Caco-2 (cell line): ENCODE measurements around the gene FIBIN. TPM values are rescaled to one million over a fixed set of nuclear protein-coding genes. Genes with fewer than 3 reads are reported as not detected.

Experiments
- BruUV-seq: library from RNA; stranded (reverse); fragments of 400-500 nt; replicated peaks from 2 replicates; lab custom pipeline; 2021; lab: Mats Ljungman, UMichigan
- CTCF ChIA-PET: fragments of 300-600 bp; sonication (Branson Sonifier 250); formaldehyde crosslinking; loops from one replicate; lab custom pipeline; 2022; ENCODE audit warnings: antibody characterized with exemption; lab: Charles Lee
- POLR2A ChIA-PET: fragments of 300-600 bp; sonication (Branson Sonifier 250); formaldehyde crosslinking; loops from one replicate; lab custom pipeline; 2022; ENCODE audit warnings: antibody characterized with exemption; lab: Charles Lee
- DNase-seq, 2 experiments: peaks; one replicate each; pipeline versions ENCODE4 v3.0.0 to v3.0.0-alpha.2; 2020 to 2022
- H3K27me3 ChIP-seq: replicated peaks from 2 replicates; pipeline ENCODE4 v1.6.0; 2011; ENCODE audit warnings: low read length; ENCODE audit not compliant: control insufficient read depth, insufficient read depth
- H3K36me3 ChIP-seq: 2 replicates; pipeline ENCODE4 v1.5.1; 2011; ENCODE audit warnings: low read length; ENCODE audit not compliant: control insufficient read depth, insufficient read depth
- H3K4me1 ChIP-seq: fragments of 250-450 bp; sonication (Bioruptor Pico); 2 replicates; pipeline ENCODE4 v1.5.1; 2020; ENCODE audit warnings: mild to moderate bottlenecking
- H3K4me3 ChIP-seq: 2 replicates; pipeline ENCODE4 v1.5.1; 2011; ENCODE audit warnings: low read depth, mild to moderate bottlenecking, control low read depth, low read length
- H3K9me3 ChIP-seq: fragments of 250-450 bp; sonication (Bioruptor Pico); 2 replicates; pipeline ENCODE4 v1.5.1; 2020; ENCODE audit warnings: mild to moderate bottlenecking, moderate library complexity
- H3K27ac Mint-ChIP-seq: one replicate; pipeline ENCODE4 v1.8.0; 2022; ENCODE audit warnings: mixed read lengths; ENCODE audit not compliant: unreplicated experiment
- H3K27me3 Mint-ChIP-seq: one replicate; pipeline ENCODE4 v1.8.0; 2022; ENCODE audit warnings: mixed read lengths; ENCODE audit not compliant: insufficient read depth, unreplicated experiment
- H3K36me3 Mint-ChIP-seq: one replicate; pipeline ENCODE4 v1.8.0; 2022; ENCODE audit warnings: mild to moderate bottlenecking, mixed read lengths; ENCODE audit not compliant: insufficient read depth, unreplicated experiment
- H3K4me1 Mint-ChIP-seq: one replicate; pipeline ENCODE4 v1.8.0; 2022; ENCODE audit warnings: low read depth, mixed read lengths; ENCODE audit not compliant: unreplicated experiment
- H3K4me3 Mint-ChIP-seq: one replicate; pipeline ENCODE4 v1.8.0; 2022; ENCODE audit warnings: mild to moderate bottlenecking, moderate library complexity, mixed read lengths; ENCODE audit not compliant: unreplicated experiment
- H3K9me3 Mint-ChIP-seq: one replicate; pipeline ENCODE4 v1.8.0; 2022; ENCODE audit warnings: mixed read lengths; ENCODE audit not compliant: unreplicated experiment
- CTCF ChIP-seq, 2 experiments: fragments of 200-600 bp in 1 of 2; IDR thresholded peaks; 1 replicate in 1 of 2; 2 replicates in 1 of 2; pipeline versions ENCODE4 v1.5.1 to v1.8.0; 2011 to 2022; ENCODE audit warnings: antibody characterized with exemption in 1 of 2, control low read depth in 1 of 2, inconsistent platforms in 1 of 2, low read depth in 1 of 2, low read length in 1 of 2, mild to moderate bottlenecking in 1 of 2, moderate library complexity in 1 of 2; ENCODE audit not compliant: insufficient read depth in 1 of 2, severe bottlenecking in 1 of 2, unreplicated experiment in 1 of 2
- intact Hi-C: fragments of 100-400 bp; cut with micrococcal nuclease; formaldehyde crosslinking; loops from one replicate; pipeline ENCODE4 v1.10.0; 2022; ENCODE audit not compliant: unreplicated experiment
- total RNA-seq: library from RNA; stranded (reverse); gene quantifications from 2 replicates; pipeline ENCODE4 v1.2.3, GENCODE V29; 2022

The FIBIN gene
- total RNA-seq, 1 experiment from 2014 or later, result 0.16 TPM

DNA sequence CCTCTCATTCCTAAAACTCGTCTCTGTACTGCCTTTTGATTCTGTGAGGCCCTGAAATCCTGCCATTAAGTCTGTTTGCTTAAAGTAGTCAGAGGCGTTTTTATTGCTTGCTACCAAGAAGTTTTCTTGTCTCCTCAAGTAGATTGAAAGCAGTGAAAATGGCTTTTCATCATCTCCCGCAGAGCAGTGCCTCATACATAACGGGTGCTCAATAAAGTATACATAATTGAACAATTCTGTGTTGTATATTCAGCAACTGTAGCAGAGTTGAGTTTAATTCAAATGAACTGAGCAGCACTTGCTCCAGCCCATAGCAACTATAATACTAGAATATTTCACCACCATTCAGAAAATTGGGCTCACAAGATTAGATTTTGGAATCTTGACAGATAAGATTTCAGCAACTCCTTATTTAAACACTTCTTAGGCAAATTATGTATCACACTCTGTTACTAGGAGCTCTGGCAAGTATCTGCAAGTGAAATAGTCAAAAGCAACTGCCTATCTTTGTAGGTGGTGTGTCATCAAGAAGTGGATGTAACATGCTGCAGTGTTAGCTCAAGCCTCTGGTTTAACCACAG, 20.0 kb downstream of the FIBIN start:
- Histone ChIP-seq H3K4me3 (no peak overlapping the region), H3K27me3 (no peaks in the 10 kb centered on the region), H3K9me3 (0 out of 2 replicates have a peak, but pooled peaks cover 3% of the 10 kb centered on the region), H3K36me3 (no peaks in the 10 kb centered on the region), H3K4me1 (no peaks in the 10 kb centered on the region)
- H3K9me3 Mint-ChIP-seq, result no peaks in the 10 kb centered on the region
- ChIA-PET POLR2A (no interaction called here), CTCF (no interaction called here)
- intact Hi-C loops, result no loop called here
- H3K4me1 Mint-ChIP-seq, result peaks cover 22% of the 10 kb centered on the region
- DNase-seq, result no peak
- no peak for TF ChIP-seq CTCF (IDR thresholded peaks at IDR 0.05; ENCODE audit: insufficient read depth in 1 of 2, low read depth in 1 of 2, low read length in 1 of 2, severe bottlenecking in 1 of 2, unreplicated experiment in 1 of 2)
- no peak overlapping the region for H3K27ac Mint-ChIP-seq
- H3K27me3 Mint-ChIP-seq, result no peaks in the 10 kb centered on the region
- H3K36me3 Mint-ChIP-seq, result no peaks in the 10 kb centered on the region
- no peak overlapping the region for H3K4me3 Mint-ChIP-seq
- no TSS peak for BruUV-seq

- Mint-ChIP-seq H3K27ac (no peak overlapping the region), H3K9me3 (no peaks in the 10 kb centered on the region), H3K4me1 (no peaks in the 10 kb centered on the region), H3K36me3 (no peaks in the 10 kb centered on the region), H3K4me3 (no peak overlapping the region), H3K27me3 (no peaks in the 10 kb centered on the region)
- intact Hi-C loops, result no loop called here
- no peak for DNase-seq
- Histone ChIP-seq H3K9me3 (no peaks in the 10 kb centered on the region), H3K36me3 (no peaks in the 10 kb centered on the region), H3K4me1 (no peaks in the 10 kb centered on the region), H3K27me3 (no peaks in the 10 kb centered on the region), H3K4me3 (no peak overlapping the region)
- ChIA-PET CTCF (no interaction called here), POLR2A (no interaction called here)
- no TSS peak for BruUV-seq
- TF ChIP-seq CTCF (IDR thresholded peaks at IDR 0.05; ENCODE audit: insufficient read depth in 1 of 2, low read depth in 1 of 2, low read length in 1 of 2, severe bottlenecking in 1 of 2, unreplicated experiment in 1 of 2), result no peak
These were observed 25.1 kb downstream of the FIBIN start for GRCh38 chr11:27018902-27019529.

DNA sequence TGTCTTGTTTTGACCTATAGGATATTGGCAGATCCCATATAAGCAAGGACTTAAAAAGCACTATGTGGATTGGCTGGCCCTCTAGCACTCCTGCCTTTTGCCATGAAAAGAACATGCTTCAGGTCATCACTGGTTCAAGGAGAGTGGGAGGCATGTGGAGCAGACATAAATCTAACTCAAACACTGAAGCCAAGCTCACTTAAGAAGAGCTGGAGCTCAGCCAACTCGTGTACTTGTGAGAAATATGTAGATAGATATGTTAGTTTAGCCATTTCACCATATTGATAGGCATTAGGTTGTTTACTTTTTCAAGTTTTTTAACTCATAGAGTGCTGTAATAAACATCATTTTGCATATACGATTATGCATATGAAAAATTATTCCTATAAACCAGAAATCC, 26.8 kb downstream of the FIBIN start:
- H3K36me3 Mint-ChIP-seq, result no peaks in the 10 kb centered on the region
- H3K9me3 ChIP-seq, result no peaks in the 10 kb centered on the region
- intact Hi-C loops, result no loop called here
- ChIA-PET POLR2A (no interaction called here), CTCF (no interaction called here)
- no peak overlapping the region for H3K4me3 Mint-ChIP-seq
- no peak overlapping the region for H3K4me3 ChIP-seq
- DNase-seq, result no peak
- no peaks in the 10 kb centered on the region for H3K9me3 Mint-ChIP-seq
- BruUV-seq, result no TSS peak
- no peaks in the 10 kb centered on the region for H3K4me1 ChIP-seq
- no peaks in the 10 kb centered on the region for H3K36me3 ChIP-seq
- no peak for TF ChIP-seq CTCF (IDR thresholded peaks at IDR 0.05; ENCODE audit: insufficient read depth in 1 of 2, low read depth in 1 of 2, low read length in 1 of 2, severe bottlenecking in 1 of 2, unreplicated experiment in 1 of 2)
- H3K4me1 Mint-ChIP-seq, result peaks cover 12% of the 10 kb centered on the region
- H3K27ac Mint-ChIP-seq, result no peak overlapping the region
- H3K27me3 ChIP-seq, result no peaks in the 10 kb centered on the region
- no peaks in the 10 kb centered on the region for H3K27me3 Mint-ChIP-seq
